HCT116 (cell line): ENCODE data around the gene GRIK3. TPM values are rescaled to one million over a fixed set of nuclear protein-coding genes. Genes with fewer than 3 reads are reported as not detected.

ENCODE experiments used
- ATAC-seq: fragments of 200-7000 bp; cut with Tn5 transposase; 2 replicates; pipeline ENCODE4 v1.9.1; 2020; ENCODE audit warnings: mild to moderate bottlenecking, moderate library complexity
- BruUV-seq: library from RNA; stranded (reverse); fragments of 400-500 nt; replicated peaks from 2 replicates; lab custom pipeline; 2021; lab: Mats Ljungman, UMichigan
- CTCF ChIA-PET: fragments of 300-600 bp; sonication (Branson Sonifier 250); formaldehyde crosslinking; loops from one replicate; lab custom pipeline; 2021; ENCODE audit warnings: antibody characterized with exemption; lab: Charles Lee
- POLR2A ChIA-PET: fragments of 300-600, 350-600 bp; sonication (Branson Sonifier 250); formaldehyde crosslinking; loops from one replicate; lab custom pipeline; 2021; ENCODE audit warnings: antibody characterized with exemption; lab: Charles Lee
- RAD21 ChIA-PET, 2 experiments: fragments of 300-600 bp; sonication (Branson Sonifier 250); formaldehyde crosslinking; loops; one replicate each; lab custom pipeline; 2023; ENCODE audit warnings: low total read pairs in 2 of 2; ENCODE audit not compliant: uncharacterized antibody in 2 of 2, unreplicated experiment in 2 of 2, low non-redundant PET in 1 of 2; lab: Charles Lee
- DNase-seq: peaks from one replicate; pipeline ENCODE4 v3.0.0-alpha.2; 2010; ENCODE audit warnings: low read depth, low spot score
- H2AFZ ChIP-seq: fragments of 200-600 bp; shearing (Covaris generic), sonication (generic); 2 replicates; pipeline ENCODE4 v1.6.1; 2017; ENCODE audit warnings: low read depth, mixed run types, mixed read lengths, antibody characterized with exemption, low read length; ENCODE audit not compliant: poor library complexity, severe bottlenecking
- H3K27ac ChIP-seq: 2 replicates; pipeline ENCODE4 v1.5.1; 2012; ENCODE audit warnings: low read depth, low read length
- H3K27me3 ChIP-seq: fragments of 200-600 bp; sonication (generic); 2 replicates; pipeline ENCODE4 v1.6.1; 2016; ENCODE audit warnings: mixed run types, low read length, mixed read lengths; ENCODE audit not compliant: insufficient read depth
- H3K36me3 ChIP-seq, 2 experiments: fragments of 200-500 bp in 1 of 2; fragments of 200-600 bp in 1 of 2; sonication (Bioruptor generic) in 1 of 2; sonication (generic) in 1 of 2; 2 replicates each; pipeline versions ENCODE4 v1.5.1 to v1.6.1; 2014 to 2016; ENCODE audit warnings: low read length in 2 of 2, inconsistent platforms in 1 of 2, mixed read lengths in 1 of 2, mixed run types in 1 of 2; ENCODE audit not compliant: insufficient read depth in 2 of 2, control insufficient read depth in 1 of 2
- H3K4me1 ChIP-seq, 2 experiments: fragments of 200-600 bp in 1 of 2; sonication (generic) in 1 of 2; 2 replicates each; pipeline versions ENCODE4 v1.5.1 to v1.6.1; 2012 to 2017; ENCODE audit warnings: low read length in 2 of 2, inconsistent platforms in 1 of 2, mild to moderate bottlenecking in 1 of 2, mixed read lengths in 1 of 2, mixed run types in 1 of 2, moderate library complexity in 1 of 2; ENCODE audit not compliant: insufficient read depth in 2 of 2, control insufficient read depth in 1 of 2
- H3K4me2 ChIP-seq: fragments of 200-600 bp; sonication (generic); 2 replicates; pipeline ENCODE4 v1.6.1; 2017; ENCODE audit warnings: mixed run types, low read length, mixed read lengths
- H3K4me3 ChIP-seq, 2 experiments: fragments of 200-600 bp in 1 of 2; sonication (generic) in 1 of 2; replicated peaks in 1 of 2; 2 replicates each; pipeline ENCODE4 v1.5.1; 2011 to 2016; ENCODE audit warnings: low read length in 2 of 2, control low read depth in 1 of 2, low read depth in 1 of 2, mild to moderate bottlenecking in 1 of 2, mixed read lengths in 1 of 2, mixed run types in 1 of 2
- H3K79me2 ChIP-seq: fragments of 200-600 bp; sonication (generic); 2 replicates; pipeline ENCODE4 v1.6.1; 2017; ENCODE audit warnings: mild to moderate bottlenecking, mixed run types, low read length, moderate library complexity, mixed read lengths; ENCODE audit not compliant: insufficient read depth
- H3K9ac ChIP-seq: fragments of 200-600 bp; sonication (generic); 2 replicates; pipeline ENCODE4 v1.6.1; 2016; ENCODE audit warnings: low read length, mixed read lengths
- H3K9me2 ChIP-seq: fragments of 200-600 bp; sonication (generic), shearing (Covaris generic); 2 replicates; pipeline ENCODE4 v1.6.1; 2017; ENCODE audit warnings: mixed run types, mild to moderate bottlenecking, moderate library complexity; ENCODE audit not compliant: insufficient read depth
- H3K9me3 ChIP-seq, 2 experiments: fragments of 200-500 bp in 1 of 2; fragments of 200-600 bp in 1 of 2; sonication (Bioruptor generic) in 1 of 2; sonication (generic) in 1 of 2; 2 replicates each; pipeline ENCODE4 v1.6.1; 2014 to 2017; ENCODE audit warnings: low read length in 2 of 2, mixed read lengths in 2 of 2, inconsistent platforms in 1 of 2, low read depth in 1 of 2, mild to moderate bottlenecking in 1 of 2, mixed run types in 1 of 2, moderate library complexity in 1 of 2; ENCODE audit not compliant: control insufficient read depth in 1 of 2, insufficient read depth in 1 of 2
- H4K20me1 ChIP-seq: fragments of 200-600 bp; sonication (generic), shearing (Covaris generic); 2 replicates; pipeline ENCODE4 v1.6.1; 2017; ENCODE audit warnings: mixed run types, mild to moderate bottlenecking, moderate library complexity; ENCODE audit not compliant: insufficient read depth
- CBX3 ChIP-seq: IDR thresholded peaks from 2 replicates; pipeline ENCODE4 v1.6.1; 2012; ENCODE audit warnings: low read depth
- ELF1 ChIP-seq: IDR thresholded peaks from 2 replicates; pipeline ENCODE4 v1.6.1; 2012; ENCODE audit warnings: low read depth, borderline replicate concordance
- FOSL1 ChIP-seq: IDR thresholded peaks from 2 replicates; pipeline ENCODE4 v1.6.1; 2012; ENCODE audit warnings: low read depth
- POLR2A ChIP-seq: IDR thresholded peaks from 2 replicates; pipeline ENCODE4 v1.7.0; 2011; ENCODE audit warnings: borderline replicate concordance; ENCODE audit not compliant: insufficient read depth, insufficient read length; ENCODE audit errors: extremely low read depth
- SIN3A ChIP-seq: IDR thresholded peaks from 2 replicates; pipeline ENCODE4 v1.6.1; 2012; ENCODE audit warnings: low read depth
- SRF ChIP-seq: IDR thresholded peaks from 2 replicates; pipeline ENCODE4 v1.6.1; 2012; ENCODE audit warnings: low read depth
- YY1 ChIP-seq: IDR thresholded peaks from 2 replicates; pipeline ENCODE4 v1.6.1; 2011; ENCODE audit warnings: low read length, low read depth, moderate library complexity, mild to moderate bottlenecking; ENCODE audit not compliant: insufficient replicate concordance; ENCODE audit errors: extremely low read depth
- ZNF274 ChIP-seq: fragments of 200-500 bp; sonication (Bioruptor generic); IDR thresholded peaks from 2 replicates; pipeline ENCODE4 v1.6.1; 2014; ENCODE audit warnings: mild to moderate bottlenecking, low read depth, low read length, inconsistent platforms
- intact Hi-C: fragments of 100-400 bp; cut with micrococcal nuclease; formaldehyde crosslinking; loops from 2 replicates; pipeline ENCODE4 v1.10.0; 2022
- total RNA-seq: library from RNA; stranded (reverse); gene quantifications from one replicate; pipeline ENCODE4 v1.2.1, GENCODE V29; 2021; ENCODE audit not compliant: unreplicated experiment
- TF ChIP-seq, protein P1 (sequence below): IDR thresholded peaks from 2 replicates; pipeline ENCODE4 v1.6.1; 2012; ENCODE audit warnings: low read depth
- TF ChIP-seq, protein P2 (sequence below): IDR thresholded peaks from 2 replicates; pipeline ENCODE4 v1.6.1; 2011; ENCODE audit warnings: mild to moderate bottlenecking, low read length, moderate library complexity; ENCODE audit not compliant: insufficient replicate concordance; ENCODE audit errors: extremely low read depth

Gene GRIK3
- total RNA-seq, 1 experiment from 2014 or later = not detected

GRCh38 chr1:37070126-37070525 lies 35.8 kb upstream of the GRIK3 start:
- H3K27me3 ChIP-seq = peaks cover 90% of the 10 kb centered on the region
- H3K4me1 ChIP-seq = no peaks in the 10 kb centered on the region
- no peaks in the 10 kb centered on the region for H3K79me2 ChIP-seq
- ATAC-seq = no peak
- H3K9me3 ChIP-seq = no peaks in the 10 kb centered on the region
- TF ChIP-seq FOSL1 (no peak), ELF1 (no peak), SIN3A (no peak), ZNF274 (no peak), POLR2A (no peak), CBX3 (no peak), SRF (no peak), YY1 (no peak)
- TF ChIP-seq, protein P1, sequence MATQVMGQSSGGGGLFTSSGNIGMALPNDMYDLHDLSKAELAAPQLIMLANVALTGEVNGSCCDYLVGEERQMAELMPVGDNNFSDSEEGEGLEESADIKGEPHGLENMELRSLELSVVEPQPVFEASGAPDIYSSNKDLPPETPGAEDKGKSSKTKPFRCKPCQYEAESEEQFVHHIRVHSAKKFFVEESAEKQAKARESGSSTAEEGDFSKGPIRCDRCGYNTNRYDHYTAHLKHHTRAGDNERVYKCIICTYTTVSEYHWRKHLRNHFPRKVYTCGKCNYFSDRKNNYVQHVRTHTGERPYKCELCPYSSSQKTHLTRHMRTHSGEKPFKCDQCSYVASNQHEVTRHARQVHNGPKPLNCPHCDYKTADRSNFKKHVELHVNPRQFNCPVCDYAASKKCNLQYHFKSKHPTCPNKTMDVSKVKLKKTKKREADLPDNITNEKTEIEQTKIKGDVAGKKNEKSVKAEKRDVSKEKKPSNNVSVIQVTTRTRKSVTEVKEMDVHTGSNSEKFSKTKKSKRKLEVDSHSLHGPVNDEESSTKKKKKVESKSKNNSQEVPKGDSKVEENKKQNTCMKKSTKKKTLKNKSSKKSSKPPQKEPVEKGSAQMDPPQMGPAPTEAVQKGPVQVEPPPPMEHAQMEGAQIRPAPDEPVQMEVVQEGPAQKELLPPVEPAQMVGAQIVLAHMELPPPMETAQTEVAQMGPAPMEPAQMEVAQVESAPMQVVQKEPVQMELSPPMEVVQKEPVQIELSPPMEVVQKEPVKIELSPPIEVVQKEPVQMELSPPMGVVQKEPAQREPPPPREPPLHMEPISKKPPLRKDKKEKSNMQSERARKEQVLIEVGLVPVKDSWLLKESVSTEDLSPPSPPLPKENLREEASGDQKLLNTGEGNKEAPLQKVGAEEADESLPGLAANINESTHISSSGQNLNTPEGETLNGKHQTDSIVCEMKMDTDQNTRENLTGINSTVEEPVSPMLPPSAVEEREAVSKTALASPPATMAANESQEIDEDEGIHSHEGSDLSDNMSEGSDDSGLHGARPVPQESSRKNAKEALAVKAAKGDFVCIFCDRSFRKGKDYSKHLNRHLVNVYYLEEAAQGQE = no peak
- TF ChIP-seq, protein P2, sequence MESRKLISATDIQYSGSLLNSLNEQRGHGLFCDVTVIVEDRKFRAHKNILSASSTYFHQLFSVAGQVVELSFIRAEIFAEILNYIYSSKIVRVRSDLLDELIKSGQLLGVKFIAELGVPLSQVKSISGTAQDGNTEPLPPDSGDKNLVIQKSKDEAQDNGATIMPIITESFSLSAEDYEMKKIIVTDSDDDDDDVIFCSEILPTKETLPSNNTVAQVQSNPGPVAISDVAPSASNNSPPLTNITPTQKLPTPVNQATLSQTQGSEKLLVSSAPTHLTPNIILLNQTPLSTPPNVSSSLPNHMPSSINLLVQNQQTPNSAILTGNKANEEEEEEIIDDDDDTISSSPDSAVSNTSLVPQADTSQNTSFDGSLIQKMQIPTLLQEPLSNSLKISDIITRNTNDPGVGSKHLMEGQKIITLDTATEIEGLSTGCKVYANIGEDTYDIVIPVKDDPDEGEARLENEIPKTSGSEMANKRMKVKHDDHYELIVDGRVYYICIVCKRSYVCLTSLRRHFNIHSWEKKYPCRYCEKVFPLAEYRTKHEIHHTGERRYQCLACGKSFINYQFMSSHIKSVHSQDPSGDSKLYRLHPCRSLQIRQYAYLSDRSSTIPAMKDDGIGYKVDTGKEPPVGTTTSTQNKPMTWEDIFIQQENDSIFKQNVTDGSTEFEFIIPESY = no peak
- TF ChIP-seq, all 23 proteins: peak for 0
- BruUV-seq = no TSS peak
- ChIA-PET CTCF (no interaction called here), POLR2A (no interaction called here), RAD21 (no interaction called here)
- Histone ChIP-seq H3K27ac (no peak overlapping the region), H2AFZ (no peak overlapping the region), H3K4me3 (no peak overlapping the region), H4K20me1 (no peaks in the 10 kb centered on the region), H3K36me3 (no peaks in the 10 kb centered on the region), H3K4me2 (no peak overlapping the region), H3K9ac (no peak overlapping the region), H3K9me2 (no peaks in the 10 kb centered on the region)
- intact Hi-C loops = no loop called here
- no peak for DNase-seq
